GM10248 (cell line): ENCODE results near the gene ADAMTS4.

Experiments used
- CTCF ChIA-PET: fragments of 300-600 bp; sonication (Branson Sonifier 250); formaldehyde crosslinking; extraction: SDS; loops from one replicate; lab custom pipeline; 2021; ENCODE audit warnings: antibody characterized with exemption; lab: Yijun Ruan, JAX
- POLR2A ChIA-PET: fragments of 350-650 bp; sonication (Branson Sonifier 250); formaldehyde crosslinking; extraction: SDS; loops from one replicate; lab custom pipeline; 2020; ENCODE audit warnings: antibody characterized with exemption; lab: Yijun Ruan, JAX
- DNase-seq: peaks from one replicate; pipeline ENCODE4 v3.0.0; 2012; ENCODE audit errors: extremely low spot score
- CTCF ChIP-seq: IDR thresholded peaks from 2 replicates; pipeline ENCODE4 v1.5.1; 2012; ENCODE audit warnings: mild to moderate bottlenecking, low read depth; ENCODE audit errors: extremely low read depth, missing control alignments, control extremely low read depth

Gene ADAMTS4

GRCh38 chr1:161197560-161198193 lies 1.2 kb downstream of the ADAMTS4 start:
- CTCF ChIA-PET = interaction anchor here (2.1 to 3.9 kb wide), 2 partner anchors 29 to 184 kb away, joined by 6 to 15 read pairs; no protein-coding TSS in a partner anchor
- TF ChIP-seq CTCF = no peak
- POLR2A ChIA-PET = interaction anchor here (0.5 kb wide), 1 partner anchor 19 kb away, joined by 3 read pairs; no protein-coding TSS in a partner anchor
- DNase-seq = no peak

- CTCF ChIA-PET = interaction anchor here (2.1 to 3.9 kb wide), 2 partner anchors 30 to 185 kb away, joined by 6 to 15 read pairs; no protein-coding TSS in a partner anchor
- no peak for DNase-seq
- POLR2A ChIA-PET = no interaction called here
These were observed 2.1 kb downstream of the ADAMTS4 start for GRCh38 chr1:161196521-161197451.

GRCh38 chr1:161196111-161196510 lies 2.7 kb downstream of the ADAMTS4 start:
- no peak for DNase-seq
- POLR2A ChIA-PET = no interaction called here
- CTCF ChIA-PET = interaction anchor here (3.9 to 6.2 kb wide), 2 partner anchors 15 to 186 kb away, joined by 15 to 65 read pairs; no protein-coding TSS in a partner anchor
- no peak for TF ChIP-seq CTCF

More at GRCh38 chr1:161196521-161197451, 2.1 kb downstream of the ADAMTS4 start:
- no peak for TF ChIP-seq CTCF

GRCh38 chr1:161195171-161195570 lies 3.7 kb downstream of the ADAMTS4 start:
- POLR2A ChIA-PET = no interaction called here
- CTCF ChIA-PET = interaction anchor here (1.2 to 6.2 kb wide), 7 partner anchors 9 to 186 kb away, joined by 3 to 65 read pairs (median 8); partner anchors contain the start of genes PPOX and TOMM40L
- no peak for DNase-seq
- no peak for TF ChIP-seq CTCF

GRCh38 chr1:161193561-161194235 lies 5.2 kb downstream of the ADAMTS4 start:
- no peak for DNase-seq
- POLR2A ChIA-PET = no interaction called here
- TF ChIP-seq CTCF = no peak
- CTCF ChIA-PET = interaction anchor here (0.7 to 6.2 kb wide), 15 partner anchors 8 to 195 kb away, joined by 3 to 65 read pairs (median 8); partner anchors contain the start of genes CFAP126, FCER1G, NDUFS2 and PPOX
